Brain microvascular endothelial cell (primary cell): ENCODE data around the gene AXDND1.

Source experiments
- DNase-seq: peaks from one replicate; pipeline ENCODE4 v3.0.0-alpha.2; 2020
- H3K27ac ChIP-seq: fragments of 250-450 bp; sonication (Bioruptor Pico); 2 replicates; pipeline ENCODE4 v1.5.1; 2020; ENCODE audit warnings: mild to moderate bottlenecking, moderate library complexity
- H3K27me3 ChIP-seq: fragments of 250-450 bp; sonication (Bioruptor Pico); replicated peaks from 2 replicates; pipeline ENCODE4 v1.5.1; 2020; ENCODE audit warnings: mild to moderate bottlenecking
- H3K36me3 ChIP-seq: fragments of 250-450 bp; sonication (Bioruptor Pico); replicated peaks from 2 replicates; pipeline ENCODE4 v1.5.1; 2020; ENCODE audit warnings: mild to moderate bottlenecking
- H3K4me3 ChIP-seq: 2 replicates; pipeline ENCODE4 v1.5.1; 2011; ENCODE audit warnings: low read depth, mild to moderate bottlenecking, control low read depth, low read length, moderate library complexity
- CTCF ChIP-seq: IDR thresholded peaks from 2 replicates; pipeline ENCODE4 v1.5.1; 2011; ENCODE audit warnings: low read depth, mild to moderate bottlenecking, moderate library complexity, low read length, control low read depth, inconsistent platforms; ENCODE audit errors: missing control alignments
- in situ Hi-C: cut with HindIII; loops from 2 replicates; pipeline ENCODE4 v1.10.0; 2017; ENCODE audit warnings: low sequenced_read_pairs, low pct_ligation_motif_present

The AXDND1 gene

GRCh38 chr1:179591592-179592580, 226.1 kb downstream of the AXDND1 start, which contains the start of gene TDRD5:
Gene TDRD5 (plus strand): TSS chr1:179591832. CDS start chr1:179592616, 784 bp downstream.
- Histone ChIP-seq H3K27ac (no peak within 1 kb of the TSS), H3K4me3 (no peak within 1 kb of the TSS), H3K27me3 (peaks cover 14% of the 10 kb centered on the region), H3K36me3 (no peaks in the 10 kb centered on the region)
- DNase-seq: no peak
- no peak for TF ChIP-seq CTCF
- in situ Hi-C loops: no loop called here

- Histone ChIP-seq H3K4me3 (no peak overlapping the region), H3K27ac (no peak overlapping the region), H3K36me3 (no peaks in the 10 kb centered on the region), H3K27me3 (no peaks in the 10 kb centered on the region)
- DNase-seq: no peak
- in situ Hi-C loops: no loop called here
- no peak for TF ChIP-seq CTCF
These were observed 232.9 kb downstream of the AXDND1 start for GRCh38 chr1:179598631-179599030.

DNA sequence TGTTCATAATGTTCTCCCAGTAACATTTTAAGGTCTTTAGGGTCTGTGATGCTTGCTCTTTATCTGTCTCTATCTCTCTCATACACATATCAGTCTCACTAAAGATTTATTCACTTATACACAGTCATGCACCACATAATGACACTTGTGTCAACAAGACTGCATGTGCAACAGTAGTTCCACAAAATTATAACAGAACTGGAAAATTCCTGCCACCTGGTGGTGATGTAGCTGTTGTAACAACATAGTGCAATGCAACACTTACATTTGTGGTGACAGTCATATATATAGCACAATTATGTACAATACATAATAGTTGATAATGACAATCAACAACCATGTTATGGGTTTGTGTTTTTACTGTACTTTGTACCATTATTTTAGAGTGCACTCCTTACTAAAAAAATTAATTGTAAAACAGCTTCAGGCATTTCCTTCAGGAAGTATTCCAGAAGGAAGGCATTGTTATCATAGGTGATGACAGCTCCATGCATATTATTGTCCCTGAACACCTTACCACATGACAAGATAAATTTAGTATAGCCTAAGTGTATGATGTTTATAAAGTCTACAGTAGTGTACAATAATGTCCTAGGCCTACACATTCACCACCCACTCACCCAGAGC, 234.0 kb downstream of the AXDND1 start:
- H3K27me3 ChIP-seq: no peaks in the 10 kb centered on the region
- peak; percentile 55 for TF ChIP-seq CTCF
- peak; percentile 36 for DNase-seq
- no peaks in the 10 kb centered on the region for H3K36me3 ChIP-seq
- H3K27ac ChIP-seq: no peak overlapping the region
- in situ Hi-C loops: no loop called here
- no peak overlapping the region for H3K4me3 ChIP-seq

GRCh38 chr1:179601093-179601492, 235.3 kb downstream of the AXDND1 start:
- H3K27ac ChIP-seq: no peak overlapping the region
- H3K36me3 ChIP-seq: no peaks in the 10 kb centered on the region
- TF ChIP-seq CTCF: no peak
- no peak for DNase-seq
- H3K4me3 ChIP-seq: no peak overlapping the region
- in situ Hi-C loops: no loop called here
- H3K27me3 ChIP-seq: no peaks in the 10 kb centered on the region
